Vagina (tissue), 2 donors: ENCODE measurements around the gene ITPR1. TPM values are rescaled to one million over a fixed set of nuclear protein-coding genes. Genes with fewer than 3 reads are reported as not detected.

Source experiments
- DNase-seq, 2 donors: peaks; one replicate each; pipeline ENCODE4 v3.0.0-alpha.2; 2017; ENCODE audit errors: extremely low spot score in 2 of 2
- H3K27ac ChIP-seq: fragments of 200-600 bp; sonication (generic); one replicate; pipeline ENCODE4 v1.5.1; 2019
- H3K27me3 ChIP-seq: fragments of 200-600 bp; sonication (generic); one replicate; pipeline ENCODE4 v1.5.1; 2019
- H3K36me3 ChIP-seq, 2 donors: fragments of 200-600 bp; sonication (generic); one replicate each; pipeline ENCODE4 v1.5.1; 2017 to 2019
- H3K4me1 ChIP-seq: fragments of 200-600 bp; sonication (generic); one replicate; pipeline ENCODE4 v1.5.1; 2019
- H3K4me3 ChIP-seq, 2 donors: fragments of 200-600 bp; sonication (generic); 1 replicate in 1 of 2; 2 replicates in 1 of 2; pipeline ENCODE4 v1.5.1; 2016 to 2019
- H3K9me3 ChIP-seq: fragments of 200-600 bp; sonication (generic); one replicate; pipeline ENCODE4 v1.5.1; 2019
- POLR2A ChIP-seq, 2 donors: fragments of 450-650 bp; IDR thresholded peaks; one replicate each; pipeline ENCODE4 v1.6.1; 2017; ENCODE audit warnings: antibody characterized with exemption in 2 of 2, mild to moderate bottlenecking in 2 of 2, moderate library complexity in 2 of 2
- POLR2AphosphoS5 ChIP-seq, 2 donors: sonication (generic); formaldehyde crosslinking; IDR thresholded peaks; one replicate each; pipeline ENCODE4 v1.9.0; 2017; ENCODE audit warnings: antibody characterized with exemption in 2 of 2, mild to moderate bottlenecking in 2 of 2, low read depth in 1 of 2; ENCODE audit not compliant: insufficient read depth in 1 of 2
- intact Hi-C: fragments of 100-400 bp; cut with DNase I; formaldehyde crosslinking; loops from one replicate; pipeline ENCODE4 v1.15.1; 2023
- total RNA-seq: library from RNA; depleted of rRNA; stranded (reverse); fragments of >200 nt; gene quantifications from one replicate; pipeline ENCODE4 v1.2.3, GENCODE V29; 2016
- TF ChIP-seq, protein P1 (sequence below), 3 experiments: fragments of 450-650 bp in 2 of 3; fragments of 200-600 bp in 1 of 3; sonication (generic) in 1 of 3; IDR thresholded peaks; one replicate each; pipeline ENCODE4 v1.5.1; 2017 to 2019; ENCODE audit warnings: antibody characterized with exemption in 3 of 3, mild to moderate bottlenecking in 2 of 3, moderate library complexity in 2 of 3

Gene ITPR1
- total RNA-seq, 1 donor from 2014 or later = 108 TPM

DNA sequence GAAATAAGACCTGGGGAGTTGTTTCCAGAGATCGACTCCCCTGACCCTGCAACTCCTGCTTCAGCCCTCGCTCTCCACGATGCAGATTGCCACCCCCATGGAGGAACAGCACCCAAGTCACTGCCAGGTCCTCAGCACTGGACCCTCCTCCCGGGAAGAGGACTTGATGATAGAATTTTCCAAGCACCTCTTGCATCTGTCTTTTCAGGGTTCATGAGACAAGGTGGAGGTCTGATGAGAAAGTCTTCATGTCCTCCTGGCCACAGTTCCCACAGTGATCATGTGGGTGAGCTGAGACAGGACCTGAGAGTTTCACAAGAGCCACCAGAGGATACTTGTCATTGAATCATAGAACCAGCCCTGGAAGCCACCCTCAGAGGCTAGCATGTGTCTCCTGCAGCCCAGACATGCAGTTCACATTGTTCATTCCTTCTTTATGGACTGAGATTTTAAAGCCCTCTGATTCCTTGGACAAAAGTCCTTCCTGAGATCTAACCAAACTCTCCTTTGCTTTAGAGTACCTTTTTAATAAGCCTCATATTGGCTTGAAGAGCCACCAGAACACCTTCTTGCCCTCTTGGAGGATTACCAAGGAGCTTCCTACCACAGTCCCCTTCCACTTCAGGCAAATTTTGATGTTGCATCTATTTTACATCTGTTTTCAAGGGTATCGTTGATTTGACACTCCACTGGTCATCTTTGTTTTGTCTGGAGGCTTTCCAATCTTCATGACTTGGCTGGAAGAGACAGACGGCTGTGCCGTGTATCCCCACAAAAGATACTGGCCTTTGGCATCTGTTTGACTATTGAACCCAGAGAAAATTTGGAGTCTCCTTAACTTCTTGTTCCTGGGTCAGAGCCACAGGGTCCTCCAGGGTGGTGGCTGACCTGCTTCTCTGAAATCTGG, 261.3 kb downstream of the ITPR1 start:
- Histone ChIP-seq H3K27me3 (no peaks in the 10 kb centered on the region), H3K9me3 (no peaks in the 10 kb centered on the region), H3K27ac (no peak overlapping the region), H3K36me3 (no peaks in the 10 kb centered on the region), H3K4me3 (no peak overlapping the region), H3K4me1 (peaks cover 79% of the 10 kb centered on the region)
- DNase-seq = no peak
- TF ChIP-seq POLR2AphosphoS5 (IDR thresholded peaks at IDR 0.05; ENCODE audit: insufficient read depth in 1 of 2, low read depth in 1 of 2) (no peak), POLR2A (IDR thresholded peaks at IDR 0.05) (no peak)
- TF ChIP-seq, protein P1, sequence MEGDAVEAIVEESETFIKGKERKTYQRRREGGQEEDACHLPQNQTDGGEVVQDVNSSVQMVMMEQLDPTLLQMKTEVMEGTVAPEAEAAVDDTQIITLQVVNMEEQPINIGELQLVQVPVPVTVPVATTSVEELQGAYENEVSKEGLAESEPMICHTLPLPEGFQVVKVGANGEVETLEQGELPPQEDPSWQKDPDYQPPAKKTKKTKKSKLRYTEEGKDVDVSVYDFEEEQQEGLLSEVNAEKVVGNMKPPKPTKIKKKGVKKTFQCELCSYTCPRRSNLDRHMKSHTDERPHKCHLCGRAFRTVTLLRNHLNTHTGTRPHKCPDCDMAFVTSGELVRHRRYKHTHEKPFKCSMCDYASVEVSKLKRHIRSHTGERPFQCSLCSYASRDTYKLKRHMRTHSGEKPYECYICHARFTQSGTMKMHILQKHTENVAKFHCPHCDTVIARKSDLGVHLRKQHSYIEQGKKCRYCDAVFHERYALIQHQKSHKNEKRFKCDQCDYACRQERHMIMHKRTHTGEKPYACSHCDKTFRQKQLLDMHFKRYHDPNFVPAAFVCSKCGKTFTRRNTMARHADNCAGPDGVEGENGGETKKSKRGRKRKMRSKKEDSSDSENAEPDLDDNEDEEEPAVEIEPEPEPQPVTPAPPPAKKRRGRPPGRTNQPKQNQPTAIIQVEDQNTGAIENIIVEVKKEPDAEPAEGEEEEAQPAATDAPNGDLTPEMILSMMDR (IDR thresholded peaks at IDR 0.05) = no peak
- intact Hi-C loops = no loop called here

DNA sequence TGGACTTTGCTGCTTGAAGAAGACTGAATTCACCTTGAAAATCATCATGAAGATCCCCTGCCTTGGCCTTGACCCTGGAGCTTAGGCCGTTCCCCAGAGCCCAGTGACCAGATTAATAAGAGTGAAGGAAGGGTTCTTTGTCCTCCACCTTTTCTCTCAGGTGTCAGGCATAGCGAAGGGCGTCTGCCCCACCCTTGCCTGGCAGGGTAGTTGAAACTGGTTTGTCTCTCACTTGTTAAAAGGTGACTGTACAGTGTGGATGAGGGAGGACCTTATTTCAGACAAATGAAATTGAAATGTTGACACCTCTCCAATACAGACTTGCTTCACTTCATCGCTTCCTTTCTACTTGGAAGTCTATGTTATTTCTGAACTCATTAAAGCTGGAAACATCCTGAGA, 262.4 kb downstream of the ITPR1 start:
- H3K4me1 ChIP-seq = peaks cover 75% of the 10 kb centered on the region
- DNase-seq = no peak
- no peak overlapping the region for H3K27ac ChIP-seq

GRCh38 chr3:4756057-4756775, 263.1 kb downstream of the ITPR1 start:
- intact Hi-C loops = no loop called here
- Histone ChIP-seq H3K4me3 (no peak overlapping the region), H3K36me3 (no peaks in the 10 kb centered on the region), H3K9me3 (no peaks in the 10 kb centered on the region), H3K27ac (no peak overlapping the region), H3K27me3 (no peaks in the 10 kb centered on the region), H3K4me1 (peaks cover 68% of the 10 kb centered on the region)
- TF ChIP-seq POLR2A (IDR thresholded peaks at IDR 0.05) (no peak), POLR2AphosphoS5 (IDR thresholded peaks at IDR 0.05; ENCODE audit: insufficient read depth in 1 of 2, low read depth in 1 of 2) (no peak)
- TF ChIP-seq, protein P1 (IDR thresholded peaks at IDR 0.05) = no peak
- DNase-seq = no peak

More for the DNA sequence above, 262.4 kb downstream of the ITPR1 start:
- intact Hi-C loops = no loop called here
- no peaks in the 10 kb centered on the region for H3K36me3 ChIP-seq
- H3K4me3 ChIP-seq = no peak overlapping the region
- H3K27me3 ChIP-seq = no peaks in the 10 kb centered on the region
- no peaks in the 10 kb centered on the region for H3K9me3 ChIP-seq
- TF ChIP-seq POLR2AphosphoS5 (IDR thresholded peaks at IDR 0.05; ENCODE audit: insufficient read depth in 1 of 2, low read depth in 1 of 2) (peak in 1 of 2 donors; percentile 29), POLR2A (IDR thresholded peaks at IDR 0.05) (no peak)

DNA sequence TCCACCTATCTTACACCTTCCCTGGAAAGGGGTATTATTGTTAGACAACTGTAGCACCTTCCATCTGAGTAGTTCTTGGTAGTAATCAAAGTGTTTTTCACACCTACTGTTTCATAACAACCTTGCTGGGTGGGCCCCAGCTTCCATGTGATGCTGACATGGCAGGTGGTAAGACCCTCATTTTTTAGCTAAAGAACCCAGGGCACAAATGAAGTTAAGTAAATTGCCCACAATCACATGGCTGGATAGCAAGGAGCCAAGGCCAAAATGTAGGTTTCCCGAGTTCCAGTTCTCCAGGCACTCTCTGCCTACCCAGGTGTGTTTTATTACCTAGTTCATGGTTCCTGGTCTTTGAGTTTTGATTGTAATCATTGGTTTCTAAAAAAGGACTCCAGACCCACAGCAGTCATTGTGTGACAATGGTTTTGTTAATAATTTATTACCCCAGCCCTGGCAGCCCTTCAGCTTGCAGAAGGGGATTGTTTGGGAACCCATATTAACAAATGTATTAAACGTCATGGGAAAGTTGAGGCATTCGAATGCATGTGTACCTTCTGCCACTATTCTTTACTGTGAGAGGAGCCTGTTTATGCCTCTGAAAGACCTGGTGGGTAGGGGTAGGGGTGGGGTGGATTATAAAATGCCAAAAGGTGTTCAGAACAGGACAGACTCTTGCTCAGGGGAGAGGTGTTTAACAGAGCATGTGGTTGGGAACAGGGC, 263.9 kb downstream of the ITPR1 start:
- Histone ChIP-seq H3K36me3 (no peaks in the 10 kb centered on the region), H3K4me1 (peaks cover 61% of the 10 kb centered on the region), H3K9me3 (no peaks in the 10 kb centered on the region), H3K4me3 (no peak overlapping the region), H3K27me3 (no peaks in the 10 kb centered on the region), H3K27ac (no peak overlapping the region)
- intact Hi-C loops = no loop called here
- TF ChIP-seq POLR2AphosphoS5 (IDR thresholded peaks at IDR 0.05; ENCODE audit: insufficient read depth in 1 of 2, low read depth in 1 of 2) = no peak
- TF ChIP-seq POLR2A (IDR thresholded peaks at IDR 0.05) = no peak
- TF ChIP-seq, protein P1 (IDR thresholded peaks at IDR 0.05) = no peak
- no peak for DNase-seq

GRCh38 chr3:4757575-4758248, 264.6 kb downstream of the ITPR1 start:
- intact Hi-C loops = no loop called here
- H3K4me3 ChIP-seq = no peak overlapping the region
- no peak overlapping the region for H3K27ac ChIP-seq
- H3K27me3 ChIP-seq = no peaks in the 10 kb centered on the region
- H3K4me1 ChIP-seq = peaks cover 54% of the 10 kb centered on the region
- no peaks in the 10 kb centered on the region for H3K9me3 ChIP-seq
- no peaks in the 10 kb centered on the region for H3K36me3 ChIP-seq
- no peak for DNase-seq
- no peak for TF ChIP-seq POLR2AphosphoS5 (IDR thresholded peaks at IDR 0.05; ENCODE audit: insufficient read depth in 1 of 2, low read depth in 1 of 2)
- TF ChIP-seq, protein P1 (IDR thresholded peaks at IDR 0.05) = no peak
- TF ChIP-seq POLR2A (IDR thresholded peaks at IDR 0.05) = no peak
